Peyer's patch (tissue), 4 donors: ENCODE measurements around the gene CD93. TPM values are rescaled to one million over a fixed set of nuclear protein-coding genes. Genes with fewer than 3 reads are reported as not detected.

Experiments used
- DNase-seq, 3 donors: peaks; one replicate each; pipeline ENCODE4 v3.0.0-alpha.2; 2017 to 2019
- H3K27ac ChIP-seq, 4 donors: fragments of 200-600 bp; sonication (generic); one replicate each; pipeline ENCODE4 v1.5.1; 2016 to 2019
- H3K27me3 ChIP-seq, 2 donors: fragments of 200-600 bp; sonication (generic); one replicate each; pipeline ENCODE4 v1.5.1; 2019
- H3K36me3 ChIP-seq, 3 donors: fragments of 200-600 bp; sonication (generic); one replicate each; pipeline ENCODE4 v1.5.1; 2016 to 2019
- H3K4me1 ChIP-seq, 4 donors: fragments of 200-600 bp; sonication (generic); one replicate each; pipeline ENCODE4 v1.5.1; 2016 to 2019
- H3K4me3 ChIP-seq, 4 donors: fragments of 200-600 bp; sonication (generic); 1 replicate in 3 of 4; 2 replicates in 1 of 4; pipeline ENCODE4 v1.5.1; 2016 to 2019; ENCODE audit warnings: mild to moderate bottlenecking in 1 of 4
- H3K9me3 ChIP-seq, 4 donors: fragments of 200-600 bp; sonication (generic); one replicate each; pipeline ENCODE4 v1.5.1; 2016 to 2019; ENCODE audit warnings: mild to moderate bottlenecking in 1 of 4
- POLR2A ChIP-seq, 2 donors: fragments of 450-650 bp; IDR thresholded peaks; one replicate each; pipeline ENCODE4 v1.5.1; 2017; ENCODE audit warnings: antibody characterized with exemption in 2 of 2, mild to moderate bottlenecking in 2 of 2, moderate library complexity in 2 of 2
- total RNA-seq, 4 donors: library from RNA; depleted of rRNA; stranded (reverse); fragments of >200 nt; gene quantifications; one replicate each; pipeline ENCODE4 v1.1.0, GENCODE V29; 2016
- TF ChIP-seq, protein P1 (sequence below), 6 experiments: fragments of 450-650 bp in 4 of 6; fragments of 200-600 bp in 2 of 6; sonication (generic) in 1 of 6; IDR thresholded peaks; one replicate each; pipeline ENCODE4 v1.5.1; 2017 to 2019; ENCODE audit warnings: antibody characterized with exemption in 6 of 6, mild to moderate bottlenecking in 3 of 6, moderate library complexity in 1 of 6

Gene CD93
- total RNA-seq, 4 donors from 2014 or later = 3.7 to 16.5 (median 9.7) TPM

DNA sequence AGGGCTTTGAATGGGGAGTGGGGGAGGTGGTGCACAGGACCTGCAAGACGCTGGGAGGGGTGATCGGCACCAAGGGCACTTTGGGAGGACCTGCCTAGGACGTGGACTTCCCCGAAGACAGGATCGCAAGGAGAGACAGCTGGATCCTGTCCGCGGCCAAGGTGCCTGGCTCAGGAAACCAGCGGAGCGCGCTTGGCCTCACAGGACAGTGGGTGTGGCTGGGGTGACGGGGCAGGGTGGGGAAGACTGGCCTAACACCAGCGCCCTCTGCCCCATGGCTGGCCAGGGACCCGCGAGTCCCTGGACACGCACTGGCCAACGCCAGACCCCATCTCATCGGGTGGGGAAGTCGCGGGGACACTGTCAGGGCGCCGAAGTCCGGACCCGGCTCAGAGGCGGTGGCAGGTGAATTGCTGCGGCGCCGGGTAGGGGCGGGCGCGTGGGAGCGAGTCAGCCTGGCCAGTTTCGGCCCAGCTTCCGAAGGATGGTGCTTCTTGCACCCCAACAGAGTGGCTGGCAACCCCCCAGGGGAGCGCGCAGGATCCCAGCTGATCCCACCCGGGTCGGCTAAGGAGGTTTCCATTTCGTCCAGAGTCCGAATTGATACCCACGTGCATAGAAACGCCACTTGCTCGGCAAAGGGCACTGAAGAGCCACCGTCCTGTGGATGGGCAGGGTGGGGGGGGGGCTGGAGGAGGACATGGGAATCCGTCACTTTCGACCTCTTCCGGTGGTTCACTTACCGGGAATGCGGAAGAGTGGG lies 35.9 kb downstream of the CD93 start:
- DNase-seq = no peak
- Histone ChIP-seq H3K9me3 (no peaks in the 10 kb centered on the region), H3K27me3 (peaks cover 0 to 12% of the 10 kb centered on the region in 2 donors), H3K4me3 (peak overlapping the region; percentile 16 to 56 (median 40)), H3K36me3 (no peaks in the 10 kb centered on the region), H3K4me1 (peaks cover 0 to 36% (median 0%) of the 10 kb centered on the region in 4 donors), H3K27ac (peak overlapping the region; percentile 43 to 82 (median 69))
- no peak for TF ChIP-seq POLR2A (IDR thresholded peaks at IDR 0.05)
- TF ChIP-seq, protein P1, sequence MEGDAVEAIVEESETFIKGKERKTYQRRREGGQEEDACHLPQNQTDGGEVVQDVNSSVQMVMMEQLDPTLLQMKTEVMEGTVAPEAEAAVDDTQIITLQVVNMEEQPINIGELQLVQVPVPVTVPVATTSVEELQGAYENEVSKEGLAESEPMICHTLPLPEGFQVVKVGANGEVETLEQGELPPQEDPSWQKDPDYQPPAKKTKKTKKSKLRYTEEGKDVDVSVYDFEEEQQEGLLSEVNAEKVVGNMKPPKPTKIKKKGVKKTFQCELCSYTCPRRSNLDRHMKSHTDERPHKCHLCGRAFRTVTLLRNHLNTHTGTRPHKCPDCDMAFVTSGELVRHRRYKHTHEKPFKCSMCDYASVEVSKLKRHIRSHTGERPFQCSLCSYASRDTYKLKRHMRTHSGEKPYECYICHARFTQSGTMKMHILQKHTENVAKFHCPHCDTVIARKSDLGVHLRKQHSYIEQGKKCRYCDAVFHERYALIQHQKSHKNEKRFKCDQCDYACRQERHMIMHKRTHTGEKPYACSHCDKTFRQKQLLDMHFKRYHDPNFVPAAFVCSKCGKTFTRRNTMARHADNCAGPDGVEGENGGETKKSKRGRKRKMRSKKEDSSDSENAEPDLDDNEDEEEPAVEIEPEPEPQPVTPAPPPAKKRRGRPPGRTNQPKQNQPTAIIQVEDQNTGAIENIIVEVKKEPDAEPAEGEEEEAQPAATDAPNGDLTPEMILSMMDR (IDR thresholded peaks at IDR 0.05) = no peak

DNA sequence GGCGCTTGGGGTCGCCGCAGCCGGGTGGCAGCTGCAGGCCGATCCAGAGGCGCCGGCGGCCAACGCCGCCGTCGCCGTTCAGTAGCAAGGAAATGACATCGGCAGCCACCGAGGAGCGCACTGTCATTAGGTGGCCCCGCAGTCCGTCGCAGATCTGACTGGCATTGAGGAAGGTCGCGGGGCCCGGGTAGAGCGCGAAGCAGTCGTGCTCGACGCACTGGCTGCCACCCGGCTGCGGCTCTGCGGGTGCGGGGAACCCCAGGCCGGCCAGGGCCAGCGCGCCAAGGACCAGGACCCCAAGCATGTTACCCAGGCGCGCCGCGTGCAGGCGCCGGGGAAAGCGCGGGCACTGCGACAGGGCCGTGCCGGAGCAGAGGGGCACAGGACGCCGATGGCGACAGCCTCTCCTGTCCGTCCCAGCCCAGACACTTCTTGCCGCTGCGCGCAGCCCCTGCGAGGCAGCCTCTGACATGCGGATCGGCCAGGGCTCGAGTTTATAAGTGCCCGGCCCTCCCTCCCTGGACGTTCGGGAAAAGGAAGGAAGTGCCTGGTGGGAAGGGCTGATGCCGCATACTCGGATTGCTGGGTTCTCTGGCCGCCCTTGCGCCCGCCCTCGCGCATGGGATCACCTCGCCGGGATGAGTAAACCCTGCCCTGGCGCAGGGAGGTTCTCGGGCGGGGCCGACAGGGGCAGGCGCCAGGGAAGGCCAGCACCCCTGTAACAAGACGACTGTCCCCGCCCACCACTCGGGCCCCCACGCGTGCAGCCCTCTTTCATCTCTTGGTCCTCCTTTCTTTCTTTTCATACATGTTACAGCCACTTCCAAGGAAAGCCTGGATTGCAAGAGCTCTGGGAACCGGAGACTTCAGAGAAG lies 36.7 kb downstream of the CD93 start, which contains the start of gene THBD:
Gene THBD, minus strand, starts transcription at position 472 of the 875 bp plus-strand sequence. Its CDS starts 168 bp downstream, at position 304.
- peak within 1 kb of the TSS; percentile 43 to 82 (median 69) for H3K27ac ChIP-seq
- H3K27me3 ChIP-seq = peaks cover 0 to 12% of the 10 kb centered on the region in 2 donors
- peak; percentile 19 to 61 for TF ChIP-seq POLR2A (IDR thresholded peaks at IDR 0.05)
- TF ChIP-seq, protein P1 (IDR thresholded peaks at IDR 0.05) = no peak
- no peaks in the 10 kb centered on the region for H3K36me3 ChIP-seq
- peak within 1 kb of the TSS; percentile 24 to 56 (median 44) for H3K4me3 ChIP-seq
- peak in 2 of 3 donors; percentile 67 to 76 for DNase-seq
- no peaks in the 10 kb centered on the region for H3K9me3 ChIP-seq
- H3K4me1 ChIP-seq = peaks cover 0 to 36% (median 0%) of the 10 kb centered on the region in 4 donors

DNA sequence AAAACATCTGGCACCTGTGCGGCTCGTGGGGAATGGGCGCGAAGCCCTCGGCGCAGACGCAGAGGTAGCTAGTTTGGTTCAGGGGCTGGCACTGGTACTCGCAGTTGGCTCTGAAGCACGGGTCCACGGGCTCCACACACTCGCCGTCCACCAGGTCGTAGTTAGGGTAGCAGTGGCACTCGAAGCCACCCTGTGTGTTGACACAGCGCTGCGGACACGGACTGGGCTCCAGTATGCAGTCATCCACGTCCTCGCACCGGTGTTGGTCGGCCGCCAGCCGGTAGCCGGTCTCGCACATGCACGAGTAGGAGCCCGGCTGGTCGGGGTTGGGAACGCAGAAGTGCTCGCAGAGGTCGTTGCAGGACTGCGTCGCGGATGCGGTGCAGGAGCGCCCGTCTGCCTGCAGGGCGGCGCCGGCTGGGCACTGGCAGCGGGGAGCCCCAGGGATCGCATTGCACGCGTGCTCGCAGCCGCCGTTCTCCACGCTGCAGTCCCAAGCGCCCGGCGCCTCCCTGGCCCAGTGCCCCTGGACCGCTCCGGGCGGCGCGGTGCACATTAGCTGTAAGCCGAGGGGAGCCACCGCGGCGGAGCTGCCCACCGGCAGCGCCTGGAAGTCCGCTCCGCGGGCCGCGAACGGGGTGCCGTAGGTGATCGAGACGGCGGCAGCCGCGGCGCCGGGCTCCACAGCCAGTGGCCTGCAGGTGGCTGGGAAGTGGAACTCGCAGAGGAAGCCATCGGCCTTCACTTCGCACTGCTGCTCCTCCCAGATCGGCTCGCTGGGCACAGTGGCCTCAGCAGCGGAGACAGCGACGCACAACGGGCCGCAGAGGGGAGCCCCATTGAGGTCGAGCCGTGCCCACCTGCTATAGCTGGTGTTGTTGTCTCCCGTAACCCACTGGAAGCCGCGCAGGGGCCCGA lies 37.6 kb downstream of the CD93 start:
- H3K27me3 ChIP-seq = peaks cover 0 to 12% of the 10 kb centered on the region in 2 donors
- peaks cover 0 to 36% (median 0%) of the 10 kb centered on the region in 4 donors for H3K4me1 ChIP-seq
- peak overlapping the region; percentile 29 to 82 (median 68) for H3K27ac ChIP-seq
- DNase-seq = peak in 1 of 3 donors; percentile 60
- peak overlapping the region; percentile 17 to 56 (median 44) for H3K4me3 ChIP-seq
- no peaks in the 10 kb centered on the region for H3K9me3 ChIP-seq
- TF ChIP-seq, protein P1 (IDR thresholded peaks at IDR 0.05) = peak in 4 of 6 experiments; percentile 15 to 45 (median 38)
- TF ChIP-seq POLR2A (IDR thresholded peaks at IDR 0.05) = no peak
- H3K36me3 ChIP-seq = no peaks in the 10 kb centered on the region

DNA sequence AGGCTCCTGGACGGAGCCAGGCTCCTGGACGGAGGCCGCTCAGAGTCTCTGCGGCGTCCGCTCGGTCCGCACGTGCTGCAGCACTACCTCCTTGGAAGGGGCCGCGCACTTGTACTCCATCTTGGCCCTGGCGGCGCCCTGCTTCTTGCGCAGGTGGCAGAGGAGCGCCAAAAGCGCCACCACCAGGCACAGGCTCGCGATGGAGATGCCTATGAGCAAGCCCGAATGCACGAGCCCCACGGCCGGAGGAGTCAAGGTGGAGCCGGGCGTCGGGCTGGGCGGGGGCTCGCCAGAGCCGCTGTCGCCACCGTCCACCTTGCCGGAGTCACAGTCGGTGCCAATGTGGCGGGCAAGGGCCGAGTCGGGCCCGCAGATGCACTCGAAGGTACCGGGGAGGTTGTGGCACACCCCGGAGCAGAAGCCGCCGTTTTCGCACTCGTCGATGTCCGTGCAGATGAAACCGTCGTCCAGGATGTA lies 38.3 kb downstream of the CD93 start:
- Histone ChIP-seq H3K27ac (peak overlapping the region in 3 of 4 donors; percentile 55 to 82 (median 81)), H3K4me1 (peaks cover 0 to 36% (median 0%) of the 10 kb centered on the region in 4 donors), H3K27me3 (peaks cover 0 to 12% of the 10 kb centered on the region in 2 donors), H3K9me3 (no peaks in the 10 kb centered on the region), H3K4me3 (peak overlapping the region; percentile 17 to 56 (median 44)), H3K36me3 (no peaks in the 10 kb centered on the region)
- no peak for DNase-seq
- no peak for TF ChIP-seq POLR2A (IDR thresholded peaks at IDR 0.05)
- TF ChIP-seq, protein P1 (IDR thresholded peaks at IDR 0.05) = no peak
